ENCODE results near the gene LHFPL2.
"Not testable (repeated sequence)": the region's sequence is repeated elsewhere in the genome, so short reads cannot be mapped to it uniquely, and the experiment has no call there.

Gene LHFPL2

DNA sequence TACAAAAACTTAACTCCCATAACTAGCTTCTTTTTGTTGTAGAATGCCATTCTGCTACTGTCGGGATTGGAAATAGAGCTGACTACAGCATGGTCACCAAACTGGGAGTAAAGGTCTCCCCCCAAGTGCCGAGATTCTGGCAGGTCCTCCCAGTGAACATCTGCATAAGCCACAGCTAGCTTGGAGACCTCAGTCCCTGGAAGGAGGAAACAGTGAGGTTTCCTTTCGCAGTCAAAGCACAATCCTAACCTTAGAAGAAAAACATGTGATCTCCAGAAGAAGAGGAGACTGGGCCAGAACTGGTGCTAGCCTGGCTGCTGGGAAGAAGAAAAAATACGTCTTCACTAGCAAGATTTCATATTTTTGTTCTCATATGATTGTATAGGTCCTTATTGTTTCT lies 160.7 kb downstream of the LHFPL2 start:
- no peak for DNase-seq (ENCODE audit: low spot score)
- H3K27ac Mint-ChIP-seq = no peak overlapping the region
- H3K27me3 Mint-ChIP-seq (ENCODE audit: low read depth) = no peaks in the 10 kb centered on the region
- H3K9me3 Mint-ChIP-seq = no peaks in the 10 kb centered on the region
- H3K4me1 Mint-ChIP-seq (ENCODE audit: low read depth) = peaks cover 11% of the 10 kb centered on the region
- no peak overlapping the region for H3K4me3 Mint-ChIP-seq
- H3K36me3 Mint-ChIP-seq (ENCODE audit: low read depth) = peaks cover 2% of the 10 kb centered on the region

DNA sequence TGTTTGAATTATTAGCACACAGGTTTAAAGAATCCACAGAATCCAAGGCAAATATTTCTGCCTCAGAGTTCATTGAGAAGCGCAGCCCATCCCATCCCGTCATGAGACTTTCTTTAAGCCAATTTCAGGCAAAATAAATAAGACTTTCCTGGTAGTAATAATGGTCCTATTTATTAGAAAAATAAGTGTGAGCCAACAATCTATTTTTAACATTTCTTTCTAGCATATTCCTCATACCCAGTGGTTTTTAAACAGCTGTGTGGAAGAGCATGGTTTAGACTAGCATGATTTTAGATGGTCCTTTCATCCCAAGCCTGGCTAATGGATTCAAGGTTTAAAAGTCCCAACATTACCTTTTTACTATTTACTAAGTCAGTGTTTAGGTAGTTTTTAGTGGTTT lies 162.4 kb downstream of the LHFPL2 start:
- no peaks in the 10 kb centered on the region for H3K27me3 Mint-ChIP-seq (ENCODE audit: low read depth)
- peaks cover 11% of the 10 kb centered on the region for H3K4me1 Mint-ChIP-seq (ENCODE audit: low read depth)
- H3K36me3 Mint-ChIP-seq (ENCODE audit: low read depth) = peaks cover 2% of the 10 kb centered on the region
- H3K9me3 Mint-ChIP-seq = no peaks in the 10 kb centered on the region
- no peak for DNase-seq (ENCODE audit: low spot score)
- H3K4me3 Mint-ChIP-seq = no peak overlapping the region
- no peak overlapping the region for H3K27ac Mint-ChIP-seq

DNA sequence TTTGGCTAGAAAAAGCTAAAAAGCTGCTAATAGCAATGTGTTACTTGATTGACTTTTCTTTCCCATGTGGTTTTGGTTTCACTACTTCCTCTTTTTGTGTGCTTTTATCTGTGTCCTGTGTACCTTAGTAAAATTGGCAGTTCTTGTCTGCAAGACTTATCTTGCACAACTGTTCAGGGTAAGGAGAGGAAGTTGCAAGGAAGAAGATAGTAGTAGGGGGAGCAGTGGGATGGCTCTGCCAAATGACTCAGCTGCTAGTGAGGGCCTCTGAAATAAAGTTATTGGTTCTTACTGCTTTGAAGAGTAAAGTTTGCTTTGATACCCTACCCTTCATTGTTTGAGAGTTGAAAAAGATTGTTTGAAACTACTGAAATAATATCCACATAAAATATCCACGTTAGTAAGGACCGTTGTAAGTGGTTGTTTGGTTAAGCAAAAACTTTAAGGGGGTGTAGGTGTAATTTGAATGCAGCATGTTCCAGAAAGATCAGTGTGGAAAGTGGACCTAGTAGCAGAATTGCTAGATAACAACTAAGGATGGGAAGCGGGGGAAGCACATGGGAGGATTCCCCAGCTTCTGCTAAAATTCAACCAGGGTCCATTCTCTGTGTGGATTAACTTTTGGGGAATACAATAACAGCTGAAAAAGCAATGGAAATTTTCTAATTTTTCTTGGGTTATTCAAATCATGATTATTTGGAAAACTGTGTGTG lies 164.6 kb downstream of the LHFPL2 start:
- Mint-ChIP-seq H3K27me3 (ENCODE audit: low read depth) (no peaks in the 10 kb centered on the region), H3K27ac (peak overlapping the region; percentile 21), H3K9me3 (no peaks in the 10 kb centered on the region), H3K36me3 (ENCODE audit: low read depth) (no peaks in the 10 kb centered on the region), H3K4me1 (ENCODE audit: low read depth) (peaks cover 11% of the 10 kb centered on the region), H3K4me3 (no peak overlapping the region)
- DNase-seq (ENCODE audit: low spot score) = no peak

DNA sequence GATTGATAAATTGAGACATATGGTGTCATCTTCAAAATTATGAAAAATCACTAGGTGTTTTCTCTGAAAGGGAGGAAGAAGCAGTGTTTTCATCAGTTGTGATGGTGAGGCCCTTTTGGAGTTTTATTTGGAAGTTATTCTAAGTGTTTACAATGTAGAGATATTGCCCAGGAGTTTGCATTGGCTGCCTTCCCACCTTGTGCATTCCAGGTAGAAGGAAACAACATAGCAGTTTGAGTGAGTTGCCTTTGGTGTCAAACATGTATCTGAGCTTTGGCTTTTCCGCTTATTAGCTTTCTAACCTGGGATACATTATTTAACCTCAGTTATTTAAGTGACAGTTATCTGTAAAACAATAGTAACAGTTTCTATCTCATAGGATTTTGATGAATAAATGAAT lies 165.6 kb downstream of the LHFPL2 start:
- H3K9me3 Mint-ChIP-seq = no peaks in the 10 kb centered on the region
- no peaks in the 10 kb centered on the region for H3K36me3 Mint-ChIP-seq (ENCODE audit: low read depth)
- no peak overlapping the region for H3K4me3 Mint-ChIP-seq
- no peaks in the 10 kb centered on the region for H3K27me3 Mint-ChIP-seq (ENCODE audit: low read depth)
- no peak overlapping the region for H3K27ac Mint-ChIP-seq
- H3K4me1 Mint-ChIP-seq (ENCODE audit: low read depth) = peaks cover 11% of the 10 kb centered on the region
- DNase-seq (ENCODE audit: low spot score) = no peak

DNA sequence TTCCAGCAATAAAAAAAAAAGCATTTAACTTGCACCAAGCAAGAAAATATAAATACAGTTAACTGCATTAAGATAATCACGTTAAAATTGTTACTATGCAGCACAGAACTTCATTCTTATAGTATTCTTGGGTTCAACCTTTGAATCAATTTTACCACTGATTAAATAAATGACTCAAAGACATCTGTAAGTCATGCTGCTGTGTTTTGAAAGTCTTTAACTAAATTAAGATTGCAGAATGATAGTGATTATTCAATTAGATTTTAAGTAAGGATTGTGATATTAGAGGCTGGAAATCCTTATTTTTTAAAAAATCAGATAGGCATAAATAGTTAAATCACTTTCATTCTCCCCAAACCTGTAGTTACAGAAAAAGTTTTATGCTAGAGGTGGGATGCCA lies 171.8 kb downstream of the LHFPL2 start:
- DNase-seq (ENCODE audit: low spot score) = no peak
- H3K9me3 Mint-ChIP-seq = no peaks in the 10 kb centered on the region
- no peak overlapping the region for H3K4me3 Mint-ChIP-seq
- no peak overlapping the region for H3K27ac Mint-ChIP-seq
- no peaks in the 10 kb centered on the region for H3K27me3 Mint-ChIP-seq (ENCODE audit: low read depth)
- H3K4me1 Mint-ChIP-seq (ENCODE audit: low read depth) = no peaks in the 10 kb centered on the region
- no peaks in the 10 kb centered on the region for H3K36me3 Mint-ChIP-seq (ENCODE audit: low read depth)

DNA sequence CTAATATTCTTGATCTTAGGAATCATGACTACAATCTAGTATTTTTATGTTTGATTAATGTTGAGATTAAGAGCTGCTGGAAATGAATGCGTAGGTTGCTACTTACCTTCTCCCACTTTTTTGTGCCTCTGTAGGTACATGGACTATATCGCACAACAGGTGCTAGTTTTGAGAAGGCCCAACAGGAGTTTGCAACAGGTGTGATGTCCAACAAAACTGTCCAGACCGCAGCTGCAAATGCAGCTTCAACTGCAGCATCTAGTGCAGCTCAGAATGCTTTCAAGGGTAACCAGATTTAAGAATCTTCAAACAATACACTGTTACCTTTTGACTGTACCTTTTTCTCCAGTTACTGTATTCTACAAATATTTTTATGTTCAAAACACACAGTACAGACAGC lies 173.2 kb downstream of the LHFPL2 start:
- H3K27me3 Mint-ChIP-seq (ENCODE audit: low read depth) = no peaks in the 10 kb centered on the region
- no peak overlapping the region for H3K4me3 Mint-ChIP-seq
- no peak for DNase-seq (ENCODE audit: low spot score)
- no peaks in the 10 kb centered on the region for H3K9me3 Mint-ChIP-seq
- no peaks in the 10 kb centered on the region for H3K4me1 Mint-ChIP-seq (ENCODE audit: low read depth)
- no peak overlapping the region for H3K27ac Mint-ChIP-seq
- H3K36me3 Mint-ChIP-seq (ENCODE audit: low read depth) = no peaks in the 10 kb centered on the region

DNA sequence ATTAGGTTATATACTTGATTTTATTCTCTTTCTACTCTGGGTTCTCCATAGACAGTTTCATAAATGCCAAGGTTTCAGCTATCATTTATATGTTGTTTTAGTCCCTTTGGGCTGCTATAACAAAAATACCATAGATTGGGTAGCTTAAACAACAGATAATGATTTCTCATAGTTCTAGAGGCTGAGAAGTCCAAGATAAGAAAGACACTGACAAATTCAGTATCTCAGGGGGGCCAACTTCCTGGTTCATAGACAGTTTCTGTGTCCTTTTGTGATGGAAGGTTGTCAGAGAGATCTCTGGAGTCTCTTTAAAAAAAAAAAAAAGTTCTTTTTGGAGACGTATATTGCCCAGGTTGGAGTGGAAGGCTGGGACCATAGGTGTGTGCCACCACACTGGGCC lies 174.8 kb downstream of the LHFPL2 start:
- no peaks in the 10 kb centered on the region for H3K4me1 Mint-ChIP-seq (ENCODE audit: low read depth)
- H3K27ac Mint-ChIP-seq = no peak overlapping the region

DNA sequence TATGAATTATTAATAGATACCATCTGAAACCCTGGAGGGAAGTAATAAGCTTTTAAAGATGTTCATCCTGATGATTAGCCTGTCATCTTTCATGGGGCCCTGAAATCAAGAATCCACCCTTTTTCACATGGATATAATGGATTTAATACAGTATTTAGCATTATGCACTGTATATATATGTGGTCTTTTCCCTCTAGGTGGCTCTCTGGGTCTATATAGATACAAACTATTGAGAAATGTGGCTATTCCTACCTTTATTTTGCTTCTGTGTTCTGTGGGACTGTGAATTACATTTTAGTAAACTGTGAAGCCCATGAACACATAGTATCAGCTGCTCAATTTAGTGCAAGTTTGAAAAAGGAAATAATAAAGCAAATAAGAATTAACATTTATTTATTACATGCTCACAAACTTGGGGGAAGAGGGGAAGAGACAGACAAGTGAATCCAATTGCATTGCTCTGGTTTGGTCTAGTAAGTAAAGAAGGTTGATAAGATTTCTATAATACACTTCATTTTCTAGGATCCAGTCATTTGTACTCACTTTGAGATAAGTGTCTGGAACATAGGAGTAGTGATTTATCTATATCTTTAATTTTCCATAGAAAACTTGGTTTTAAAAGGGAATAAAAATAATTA lies 176.0 kb downstream of the LHFPL2 start:
- H3K27ac Mint-ChIP-seq = no peak overlapping the region
- no peaks in the 10 kb centered on the region for H3K4me1 Mint-ChIP-seq (ENCODE audit: low read depth)
- no peaks in the 10 kb centered on the region for H3K36me3 Mint-ChIP-seq (ENCODE audit: low read depth)
- H3K27me3 Mint-ChIP-seq (ENCODE audit: low read depth) = no peaks in the 10 kb centered on the region
- H3K9me3 Mint-ChIP-seq = no peaks in the 10 kb centered on the region
- no peak for DNase-seq (ENCODE audit: low spot score)
- H3K4me3 Mint-ChIP-seq = no peak overlapping the region

More for the DNA sequence above, 174.8 kb downstream of the LHFPL2 start:
- H3K36me3 Mint-ChIP-seq (ENCODE audit: low read depth) = no peaks in the 10 kb centered on the region
- H3K4me3 Mint-ChIP-seq = no peak overlapping the region
- no peaks in the 10 kb centered on the region for H3K27me3 Mint-ChIP-seq (ENCODE audit: low read depth)
- H3K9me3 Mint-ChIP-seq = no peaks in the 10 kb centered on the region
- no peak for DNase-seq (ENCODE audit: low spot score)

DNA sequence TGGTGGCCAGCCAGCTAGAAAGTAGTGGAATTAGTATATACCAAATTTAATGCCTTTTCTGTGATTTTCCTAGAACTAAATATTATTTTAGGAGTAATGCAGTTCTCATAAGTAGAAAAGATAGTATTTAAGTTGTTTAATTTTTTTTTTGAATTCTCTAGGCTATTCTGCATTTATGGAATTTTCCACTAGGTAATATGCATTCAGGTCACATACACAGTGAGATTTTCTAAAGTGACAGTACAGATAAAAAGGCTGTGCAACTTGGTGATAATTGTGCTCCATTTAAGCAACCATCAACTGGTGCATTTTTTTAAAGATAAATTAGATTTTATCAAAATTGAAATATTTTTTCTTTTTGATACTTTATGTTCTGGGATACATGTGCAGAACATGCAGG lies 176.7 kb downstream of the LHFPL2 start:
- DNase-seq (ENCODE audit: low spot score) = no peak
- H3K27ac Mint-ChIP-seq = no peak overlapping the region
- no peaks in the 10 kb centered on the region for H3K27me3 Mint-ChIP-seq (ENCODE audit: low read depth)

DNA sequence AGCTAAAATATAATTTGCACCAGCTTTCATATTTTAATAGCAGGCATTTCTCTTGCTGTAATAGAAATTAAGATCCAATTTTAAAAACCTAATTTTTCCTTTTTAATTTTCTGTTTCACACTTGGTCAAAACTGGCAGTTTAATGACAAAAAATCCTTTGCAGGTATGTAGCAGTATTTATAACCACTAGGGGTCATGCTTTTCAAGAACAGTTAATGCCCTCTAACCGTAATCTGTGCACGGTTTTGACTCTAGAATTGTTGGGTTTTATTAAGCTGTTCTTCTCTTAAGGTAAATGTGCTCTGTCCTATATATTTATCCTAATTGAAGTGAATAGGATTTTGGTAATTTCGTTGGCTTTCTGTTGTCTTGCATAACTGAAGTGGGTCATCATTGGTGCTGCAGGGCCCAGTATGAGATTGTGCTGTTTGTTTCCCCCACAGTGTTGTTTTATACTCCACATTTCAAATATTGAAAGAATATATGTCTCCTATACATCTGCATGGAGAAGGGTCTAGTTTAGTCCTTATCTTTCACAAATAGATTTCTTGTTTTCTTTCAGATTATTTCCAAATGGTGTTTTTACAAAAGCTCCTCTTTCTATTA lies 180.7 kb downstream of the LHFPL2 start:
- no peak overlapping the region for H3K4me3 Mint-ChIP-seq
- no peaks in the 10 kb centered on the region for H3K27me3 Mint-ChIP-seq (ENCODE audit: low read depth)
- no peaks in the 10 kb centered on the region for H3K9me3 Mint-ChIP-seq
- H3K4me1 Mint-ChIP-seq (ENCODE audit: low read depth) = no peaks in the 10 kb centered on the region
- H3K36me3 Mint-ChIP-seq (ENCODE audit: low read depth) = peaks cover 1% of the 10 kb centered on the region
- no peak for DNase-seq (ENCODE audit: low spot score)
- no peak overlapping the region for H3K27ac Mint-ChIP-seq

More for the DNA sequence above, 176.7 kb downstream of the LHFPL2 start:
- no peak overlapping the region for H3K4me3 Mint-ChIP-seq
- no peaks in the 10 kb centered on the region for H3K36me3 Mint-ChIP-seq (ENCODE audit: low read depth)
- no peaks in the 10 kb centered on the region for H3K4me1 Mint-ChIP-seq (ENCODE audit: low read depth)
- H3K9me3 Mint-ChIP-seq = no peaks in the 10 kb centered on the region

DNA sequence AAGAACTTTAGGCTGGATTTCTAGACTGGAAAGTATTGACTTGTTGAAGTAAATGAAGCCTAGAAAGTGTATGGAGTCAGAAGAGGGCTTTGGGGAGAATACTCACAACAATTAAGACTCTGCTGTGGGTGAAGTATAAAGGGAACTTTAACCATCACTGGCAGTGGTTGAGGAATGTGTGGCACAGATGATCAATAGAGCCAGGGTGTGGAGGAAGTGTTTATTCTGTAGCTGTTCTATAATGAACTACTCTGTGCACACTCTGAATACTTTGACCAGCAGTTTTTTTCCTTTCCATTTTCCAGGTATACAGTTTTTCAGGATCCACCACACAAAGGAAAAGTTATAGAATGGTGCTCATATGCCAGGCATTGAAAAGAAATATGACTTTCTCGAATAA lies 181.4 kb downstream of the LHFPL2 start:
- no peak for DNase-seq (ENCODE audit: low spot score)
- Mint-ChIP-seq H3K27me3 (ENCODE audit: low read depth) (no peaks in the 10 kb centered on the region), H3K36me3 (ENCODE audit: low read depth) (peaks cover 1% of the 10 kb centered on the region), H3K27ac (no peak overlapping the region), H3K9me3 (no peaks in the 10 kb centered on the region), H3K4me3 (no peak overlapping the region), H3K4me1 (ENCODE audit: low read depth) (no peaks in the 10 kb centered on the region)

DNA sequence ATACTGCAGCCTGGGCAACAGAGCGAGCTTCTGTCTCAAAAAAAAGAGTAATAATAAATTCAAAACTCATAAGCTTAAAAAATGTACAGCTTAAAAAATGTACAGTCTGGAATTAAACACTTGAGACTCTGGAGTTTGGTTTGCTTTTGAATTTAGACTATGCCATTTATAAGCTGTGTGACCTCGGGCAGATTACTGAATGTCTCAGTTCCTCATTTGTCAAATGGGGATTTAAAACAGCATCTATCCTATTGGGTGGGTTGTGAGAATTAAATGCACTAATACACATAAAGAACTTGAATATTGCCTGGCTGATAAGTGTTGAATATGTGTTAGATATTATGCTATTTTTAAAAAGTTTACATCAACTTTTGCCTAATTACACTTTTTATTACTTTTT lies 189.7 kb downstream of the LHFPL2 start:
- Mint-ChIP-seq H3K4me3 (no peak overlapping the region), H3K27me3 (ENCODE audit: low read depth) (no peaks in the 10 kb centered on the region), H3K36me3 (ENCODE audit: low read depth) (peaks cover 8% of the 10 kb centered on the region), H3K9me3 (no peaks in the 10 kb centered on the region), H3K27ac (no peak overlapping the region), H3K4me1 (ENCODE audit: low read depth) (no peaks in the 10 kb centered on the region)
- DNase-seq (ENCODE audit: low spot score) = no peak

DNA sequence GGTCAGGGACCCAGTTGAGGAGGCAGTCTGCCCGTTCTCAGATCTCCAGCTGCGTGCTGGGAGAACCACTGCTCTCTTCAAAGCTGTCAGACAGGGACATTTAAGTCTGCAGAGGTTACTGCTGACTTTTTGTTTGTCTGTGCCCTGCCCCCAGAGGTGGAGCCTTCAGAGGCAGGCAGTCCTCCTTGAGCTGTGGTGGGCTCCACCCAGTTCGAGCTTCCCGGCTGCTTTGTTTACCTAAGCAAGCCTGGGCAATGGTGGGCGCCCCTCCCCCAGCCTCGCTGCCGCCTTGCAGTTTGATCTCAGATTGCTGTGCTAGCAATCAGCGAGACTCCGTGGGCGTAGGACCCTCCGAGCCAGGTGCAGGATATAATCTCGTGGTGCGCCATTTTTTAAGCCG lies 191.1 kb downstream of the LHFPL2 start:
- H3K36me3 Mint-ChIP-seq (ENCODE audit: low read depth); H3K4me3 Mint-ChIP-seq; H3K27me3 Mint-ChIP-seq (ENCODE audit: low read depth); H3K4me1 Mint-ChIP-seq (ENCODE audit: low read depth); DNase-seq (ENCODE audit: low spot score); H3K9me3 Mint-ChIP-seq; H3K27ac Mint-ChIP-seq: not testable (repeated sequence)

DNA sequence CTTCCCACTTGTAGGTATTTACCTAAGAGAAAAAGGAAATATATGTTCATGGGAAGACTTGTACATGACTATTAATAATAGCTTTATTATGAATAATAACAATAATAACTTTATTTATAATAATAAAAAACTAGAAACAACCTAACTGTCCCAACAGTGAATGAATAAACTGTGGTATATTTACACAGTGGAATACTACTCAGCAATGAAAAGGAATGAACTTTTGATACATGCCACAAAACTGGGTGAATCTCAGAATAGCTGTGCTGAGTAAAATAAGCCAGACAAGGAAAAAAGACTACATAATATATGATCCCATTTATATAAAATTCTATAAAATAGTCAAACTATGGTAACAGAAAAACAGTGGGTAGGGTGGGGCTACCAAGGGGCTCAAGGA lies 199.5 kb downstream of the LHFPL2 start:
- no peak for DNase-seq (ENCODE audit: low spot score)
- Mint-ChIP-seq H3K36me3 (ENCODE audit: low read depth) (peaks cover 7% of the 10 kb centered on the region), H3K27ac (no peak overlapping the region), H3K4me3 (no peak overlapping the region), H3K27me3 (ENCODE audit: low read depth) (no peaks in the 10 kb centered on the region), H3K4me1 (ENCODE audit: low read depth) (no peaks in the 10 kb centered on the region), H3K9me3 (peaks cover 7% of the 10 kb centered on the region)
